GM12878 (cell line): ENCODE measurements around the gene MAPK8. TPM values are rescaled to one million over a fixed set of nuclear protein-coding genes. Genes with fewer than 3 reads are reported as not detected.

ENCODE experiments used
- ATAC-seq: fragments of 200-7000 bp; cut with Tn5 transposase; 3 replicates; pipeline ENCODE4 v1.9.1; 2020; ENCODE audit warnings: mild to moderate bottlenecking, moderate library complexity
- BruUV-seq: library from RNA; stranded (reverse); fragments of 400-500 nt; replicated peaks from 2 replicates; lab custom pipeline; 2021; lab: Mats Ljungman, UMichigan
- CTCF ChIA-PET: fragments of 300-600 bp; sonication (Branson Sonifier 250); formaldehyde crosslinking; extraction: SDS; loops from one replicate; lab custom pipeline; 2021; ENCODE audit warnings: inconsistent platforms; lab: Yijun Ruan, JAX
- POLR2A ChIA-PET: fragments of 350-600 bp; formaldehyde crosslinking; extraction: SDS; loops from one replicate; lab custom pipeline; 2021; ENCODE audit warnings: inconsistent platforms; lab: Charles Lee
- RAD21 ChIA-PET: fragments of 300-600 bp; sonication (Branson Sonifier 250); formaldehyde crosslinking; loops from one replicate; lab custom pipeline; 2023; ENCODE audit warnings: antibody characterized with exemption; ENCODE audit not compliant: unreplicated experiment; lab: Charles Lee
- SMC1A ChIA-PET: fragments of 300-600 bp; sonication (Branson Sonifier 250); formaldehyde crosslinking; loops from one replicate; lab custom pipeline; 2023; ENCODE audit not compliant: unreplicated experiment, uncharacterized antibody; lab: Charles Lee
- DNase-seq: peaks from one replicate; pipeline ENCODE4 v3.0.0-alpha.2; 2011; ENCODE audit warnings: low read depth, low spot score
- FAIRE-seq: peaks from 3 replicates; lab custom pipeline; 2011; peaks lifted over from hg19 to GRCh38; lab: Jason Lieb, UNC
- H2AFZ ChIP-seq: 2 replicates; pipeline ENCODE4 v1.6.0; 2011; ENCODE audit warnings: low read depth, low read length, control low read depth; ENCODE audit not compliant: control insufficient read depth
- H3K27ac ChIP-seq: 2 replicates; pipeline ENCODE4 v1.5.1; 2011; ENCODE audit warnings: control low read depth; ENCODE audit not compliant: control insufficient read depth, insufficient read depth
- H3K27me3 ChIP-seq, 2 experiments: replicated peaks in 1 of 2; 2 replicates each; pipeline versions ENCODE4 v1.6.0 to v1.6.1; 2011; ENCODE audit warnings: low read length in 1 of 2; ENCODE audit not compliant: control insufficient read depth in 2 of 2, insufficient read depth in 2 of 2
- H3K36me3 ChIP-seq, 2 experiments: 2 replicates each; pipeline ENCODE4 v1.5.1; 2011; ENCODE audit warnings: low read length in 1 of 2; ENCODE audit not compliant: control insufficient read depth in 2 of 2, insufficient read depth in 2 of 2
- H3K4me1 ChIP-seq: 2 replicates; pipeline ENCODE4 v1.6.1; 2011; ENCODE audit warnings: mild to moderate bottlenecking, low read length, moderate library complexity, mixed read lengths; ENCODE audit not compliant: control insufficient read depth, insufficient read depth
- H3K4me2 ChIP-seq: 2 replicates; pipeline ENCODE4 v1.6.0; 2011; ENCODE audit warnings: control low read depth; ENCODE audit not compliant: control insufficient read depth, insufficient read depth
- H3K4me3 ChIP-seq: fragments of 200-600 bp; sonication (generic); 2 replicates; pipeline ENCODE4 v1.5.1; 2016
- H3K79me2 ChIP-seq: 2 replicates; pipeline ENCODE4 v1.6.0; 2011; ENCODE audit warnings: low read length; ENCODE audit not compliant: control insufficient read depth, insufficient read depth
- H3K9ac ChIP-seq: 2 replicates; pipeline ENCODE4 v1.8.0; 2011; ENCODE audit warnings: low read length, control low read depth, mixed read lengths; ENCODE audit not compliant: control insufficient read depth, insufficient read depth
- H3K9me3 ChIP-seq: replicated peaks from 3 replicates; pipeline ENCODE4 v1.5.1; 2011; ENCODE audit warnings: mild to moderate bottlenecking, low read length; ENCODE audit not compliant: control insufficient read depth, insufficient read depth
- H4K20me1 ChIP-seq: 2 replicates; pipeline ENCODE4 v1.6.0; 2011; ENCODE audit not compliant: control insufficient read depth, insufficient read depth
- ETV6 ChIP-seq, 2 experiments: fragments of 450-650 bp in 1 of 2; IDR thresholded peaks in 1 of 2; conservative IDR thresholded peaks in 1 of 2; 2 replicates each; pipeline ENCODE4 v1.6.1; 2014; ENCODE audit warnings: antibody characterized with exemption in 1 of 2, borderline replicate concordance in 1 of 2, low read depth in 1 of 2, mild to moderate bottlenecking in 1 of 2, moderate library complexity in 1 of 2
- FOXK2 ChIP-seq: fragments of 450-650 bp; IDR thresholded peaks from 2 replicates; pipeline ENCODE4 v1.6.1; 2017; ENCODE audit warnings: mild to moderate bottlenecking, moderate library complexity
- FOXM1 ChIP-seq: IDR thresholded peaks from 2 replicates; pipeline ENCODE4 v1.6.1; 2012; ENCODE audit warnings: low read depth, mild to moderate bottlenecking, inconsistent platforms, low read length, moderate library complexity
- IRF4 ChIP-seq: IDR thresholded peaks from 2 replicates; pipeline ENCODE4 v1.6.1; 2011; ENCODE audit warnings: low read depth, low read length
- LARP7 ChIP-seq: fragments of 450-650 bp; IDR thresholded peaks from 2 replicates; pipeline ENCODE4 v1.6.1; 2017; ENCODE audit warnings: mild to moderate bottlenecking
- NBN ChIP-seq: fragments of 450-650 bp; IDR thresholded peaks from 2 replicates; pipeline ENCODE4 v1.6.1; 2016
- NRF1 ChIP-seq: conservative IDR thresholded peaks from 2 replicates; pipeline ENCODE4 v1.6.1; 2011; ENCODE audit warnings: mild to moderate bottlenecking, low read depth, low read length, improper control_type of control experiment
- PAX5 ChIP-seq: IDR thresholded peaks from 2 replicates; pipeline ENCODE4 v1.6.1; 2011; ENCODE audit warnings: low read depth, low read length, borderline replicate concordance
- RAD21 ChIP-seq: IDR thresholded peaks from 2 replicates; pipeline ENCODE4 v1.6.1; 2011; ENCODE audit warnings: mild to moderate bottlenecking, low read depth, low read length, moderate library complexity; ENCODE audit not compliant: insufficient read depth
- RUNX3 ChIP-seq: IDR thresholded peaks from 2 replicates; pipeline ENCODE4 v1.6.1; 2012; ENCODE audit warnings: low read length, inconsistent platforms
- SIN3A ChIP-seq: IDR thresholded peaks from 2 replicates; pipeline ENCODE4 v1.6.1; 2012; ENCODE audit warnings: low read depth, low read length, improper control_type of control experiment
- SMARCA5 ChIP-seq: fragments of 450-650 bp; IDR thresholded peaks from 2 replicates; pipeline ENCODE4 v1.6.1; 2017; ENCODE audit warnings: mild to moderate bottlenecking
- SMC3 ChIP-seq: IDR thresholded peaks from 2 replicates; pipeline ENCODE4 v1.6.1; 2011; ENCODE audit warnings: low read length, improper control_type of control experiment, borderline replicate concordance
- SP1 ChIP-seq: IDR thresholded peaks from one replicate; pipeline ENCODE4 v1.6.1; 2011; ENCODE audit warnings: low read depth, low read length
- SUPT20H ChIP-seq: IDR thresholded peaks from 2 replicates; pipeline ENCODE4 v1.6.1; 2011; ENCODE audit warnings: low read depth, mild to moderate bottlenecking, low read length, moderate library complexity, borderline replicate concordance; ENCODE audit not compliant: control insufficient read depth
- TBL1XR1 ChIP-seq: IDR thresholded peaks from 2 replicates; pipeline ENCODE4 v1.6.1; 2012; ENCODE audit warnings: low read depth, low read length, improper control_type of control experiment
- ZNF24 ChIP-seq: fragments of 450-650 bp; IDR thresholded peaks from 2 replicates; pipeline ENCODE4 v1.6.1; 2017; ENCODE audit warnings: antibody characterized with exemption, mild to moderate bottlenecking
- ZZZ3 ChIP-seq: IDR thresholded peaks from 2 replicates; pipeline ENCODE4 v1.6.1; 2011; ENCODE audit warnings: low read depth; ENCODE audit not compliant: control insufficient read depth, insufficient read length
- WGBS: methylation state at CpG from one replicate; pipeline ENCODE4 v1.1.6; 2016; ENCODE audit warnings: low lambda C conversion rate; ENCODE audit not compliant: insufficient replicate concordance, insufficient coverage; ENCODE audit errors: missing lambda C conversion rate; 5-methylcytosine and 5-hydroxymethylcytosine counted together
- in situ Hi-C: fragments of 300-500 bp; cut with MboI; formaldehyde crosslinking; loops from 9 replicates; pipeline ENCODE4 v1.14.3; 2018; ENCODE audit warnings: mixed read lengths
- intact Hi-C: fragments of 100-400 bp; cut with micrococcal nuclease; formaldehyde crosslinking; loops from one replicate; pipeline ENCODE4 v1.14.2; 2022; ENCODE audit not compliant: unreplicated experiment
- polyA plus RNA-seq, 11 experiments: library from polyadenylated mRNA; depleted of rRNA in 4 of 11; unstranded in 6 of 11; stranded (reverse) in 5 of 11; fragments of >200 nt; fragmentation: Nextera tagmentation in 4 of 11; fragmentation: Illumina TruSeq in 1 of 11; extraction: Ambion mirVana in 4 of 11; extraction: Trizol in 1 of 11; gene quantifications; 1 replicate in 1 of 11; 2 replicates in 10 of 11; pipeline versions ENCODE4 v1.2.1 to v1.2.3, GENCODE V29; 2011 to 2016; ENCODE audit warnings: inconsistent platforms in 2 of 11, missing spikeins in 2 of 11, low read depth in 1 of 11
- total RNA-seq, 4 experiments: library from RNA; depleted of rRNA in 3 of 4; stranded (reverse); fragments of >200 nt in 3 of 4; fragmentation: Illumina TruSeq in 1 of 4; extraction: Trizol in 1 of 4; gene quantifications; 2 replicates each; pipeline versions ENCODE4 v1.2.1 to v1.2.3, GENCODE V29; 2013 to 2021
- TF ChIP-seq, protein P1 (sequence below): IDR thresholded peaks from 2 replicates; pipeline ENCODE4 v1.6.1; 2012; ENCODE audit warnings: low read depth, low read length, improper control_type of control experiment

MAPK8 gene
- total and polyA plus RNA-seq, 10 of the 15 experiments (the other 5 are each of a cell fraction or from before 2014, with no cell fraction given) = 3.9 to 102 (median 40.0) TPM

DNA sequence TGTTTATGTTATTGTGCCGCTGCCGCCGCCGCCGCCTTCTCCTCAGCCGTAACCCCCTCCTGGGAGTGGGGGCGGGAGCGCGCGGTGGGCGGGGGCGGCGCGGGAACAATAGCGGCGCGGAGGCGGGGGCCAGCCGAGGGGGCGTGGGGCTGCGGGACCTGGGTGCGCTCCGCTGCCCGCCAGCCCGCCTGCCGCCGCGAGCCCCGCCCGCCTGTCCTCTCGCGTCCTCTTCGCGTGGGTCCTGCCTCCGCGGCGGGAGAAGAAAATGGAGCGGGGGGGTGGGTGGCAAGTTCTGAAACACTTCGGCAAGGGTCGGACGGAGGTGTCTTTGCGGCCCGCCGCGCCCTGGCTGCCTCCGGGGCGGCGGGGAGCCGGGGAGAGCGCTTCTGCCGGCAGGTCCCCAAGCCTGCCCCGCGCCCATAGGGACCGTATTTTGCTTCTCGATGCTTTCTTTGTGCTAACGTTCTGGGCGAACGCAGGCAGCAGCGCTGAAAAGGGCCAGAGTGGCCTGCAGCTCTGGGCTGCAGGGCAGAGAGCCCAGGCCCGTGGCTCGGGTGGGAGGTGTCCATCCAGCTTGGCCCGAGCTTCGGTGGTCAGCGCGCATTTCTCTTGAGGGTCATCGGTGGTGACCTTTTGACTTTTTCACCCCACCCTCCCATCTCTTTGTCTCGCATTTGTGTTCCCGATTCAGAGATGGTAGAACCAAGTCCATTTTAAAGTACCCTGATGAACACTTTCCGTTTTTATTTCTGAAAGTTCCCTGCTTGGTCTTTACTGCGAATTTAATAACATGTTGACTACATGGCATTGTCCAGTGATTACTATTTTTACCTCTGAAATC lies 613 bp downstream of the MAPK8 start (continued):
- TF ChIP-seq, protein P1, sequence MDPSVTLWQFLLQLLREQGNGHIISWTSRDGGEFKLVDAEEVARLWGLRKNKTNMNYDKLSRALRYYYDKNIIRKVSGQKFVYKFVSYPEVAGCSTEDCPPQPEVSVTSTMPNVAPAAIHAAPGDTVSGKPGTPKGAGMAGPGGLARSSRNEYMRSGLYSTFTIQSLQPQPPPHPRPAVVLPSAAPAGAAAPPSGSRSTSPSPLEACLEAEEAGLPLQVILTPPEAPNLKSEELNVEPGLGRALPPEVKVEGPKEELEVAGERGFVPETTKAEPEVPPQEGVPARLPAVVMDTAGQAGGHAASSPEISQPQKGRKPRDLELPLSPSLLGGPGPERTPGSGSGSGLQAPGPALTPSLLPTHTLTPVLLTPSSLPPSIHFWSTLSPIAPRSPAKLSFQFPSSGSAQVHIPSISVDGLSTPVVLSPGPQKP = no peak
- no peak for TF ChIP-seq FOXK2
- no peak for TF ChIP-seq FOXM1
- no peak for TF ChIP-seq NRF1
- TF ChIP-seq LARP7 = peak; percentile 46; the same call in 1 of the 2 replicates
- no peak for TF ChIP-seq IRF4
- no peak for TF ChIP-seq SMC3

DNA sequence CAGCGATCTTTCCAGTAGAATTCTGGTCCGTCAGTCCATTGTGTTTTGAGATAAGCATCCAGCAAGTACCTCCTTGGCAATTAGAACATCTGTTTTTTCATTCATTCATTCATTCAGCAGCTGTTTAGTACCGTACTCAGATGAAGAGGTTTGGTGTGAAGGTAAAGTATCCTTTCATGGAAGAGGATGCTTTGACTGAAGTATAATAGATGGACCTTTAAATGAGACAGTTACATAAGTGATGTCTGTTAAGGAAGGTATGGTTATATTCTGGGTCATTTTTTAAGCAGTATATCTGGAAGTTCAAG lies 1.2 kb downstream of the MAPK8 start:
- Histone ChIP-seq H3K4me3 (peak overlapping the region; percentile 92), H3K9ac (peak overlapping the region; percentile 78), H3K4me1 (peaks cover 10% of the 10 kb centered on the region), H3K27me3 (no peaks in the 10 kb centered on the region), H3K4me2 (peak overlapping the region; percentile 82), H4K20me1 (no peaks in the 10 kb centered on the region), H3K79me2 (peaks cover 35% of the 10 kb centered on the region), H3K27ac (no peak overlapping the region), H2AFZ (no peak overlapping the region), H3K9me3 (no peaks in the 10 kb centered on the region), H3K36me3 (no peaks in the 10 kb centered on the region)
- POLR2A ChIA-PET = interaction anchor here (0.6 to 1.2 kb wide), 3 partner anchors 10 to 31 kb away, joined by 3 to 4 read pairs (median 3); no protein-coding TSS in a partner anchor
- intact Hi-C loops (loop anchor here (2.0 kb wide), 1 partner anchor 29 kb away; no protein-coding TSS in a partner anchor), in situ Hi-C loops (no loop called here)
- FAIRE-seq (no peak), DNase-seq (no peak), ATAC-seq (no peak)
- WGBS = 60% methylated on average over 3 of the region's 3 CpGs
- CTCF ChIA-PET = interaction anchor here (1.1 to 3.6 kb wide), 7 partner anchors 9 to 77 kb away, joined by 3 to 20 read pairs (median 6); no protein-coding TSS in a partner anchor
- SMC1A ChIA-PET = interaction anchor here (0.9 to 3.9 kb wide), 6 partner anchors 13 to 110 kb away, joined by 3 to 33 read pairs (median 4); no protein-coding TSS in a partner anchor
- no TSS peak for BruUV-seq
- RAD21 ChIA-PET = no interaction called here
- TF ChIP-seq RUNX3 = no peak
- TF ChIP-seq SIN3A = peak; percentile 44; the same call in 1 of the 2 replicates
- no peak for TF ChIP-seq SUPT20H
- TF ChIP-seq ZZZ3 = no peak
- TF ChIP-seq PAX5 = no peak
- TF ChIP-seq NBN = no peak
- TF ChIP-seq, protein P1 = no peak
- peak; percentile 90 for TF ChIP-seq ZNF24
- no peak for TF ChIP-seq SMARCA5
- TF ChIP-seq TBL1XR1 = no peak
- TF ChIP-seq ETV6 (conservative IDR thresholded peaks at IDR 0.05 in 1 of 2, IDR thresholded peaks at IDR 0.05 in 1 of 2; ENCODE audit: borderline replicate concordance in 1 of 2, low read depth in 1 of 2) = no peak
- TF ChIP-seq RAD21 = no peak
- TF ChIP-seq FOXM1 = no peak
- no peak for TF ChIP-seq SP1
